NCI-H1694 (cell line): ENCODE measurements around the gene MLN.

Experiments used
- DNase-seq: peaks from one replicate; lab custom pipeline; 2025; lab: John Stamatoyannopoulos, UW

Gene MLN

GRCh38 chr6:33803571-33804053 is at the start of gene MLN:
Gene MLN, minus strand, starts transcription at chr6:33804003. Its CDS starts 2,840 bp downstream, at chr6:33801163.
- DNase-seq, result no peak

- DNase-seq, result no peak
Measured at GRCh38 chr6:33853026-33853425, 49.2 kb upstream of the MLN start.

- DNase-seq, result no peak
Measured at GRCh38 chr6:33851959-33852358, 48.2 kb upstream of the MLN start.

- peak; percentile 57 for DNase-seq
Measured at GRCh38 chr6:33850869-33851541, 47.2 kb upstream of the MLN start.

- DNase-seq, result no peak
Measured at GRCh38 chr6:33850296-33850695, 46.5 kb upstream of the MLN start.

GRCh38 chr6:33849500-33850075 is 45.8 kb upstream of the MLN start:
- no peak for DNase-seq

- DNase-seq, result peak; percentile 67
Measured at GRCh38 chr6:33848484-33848883, 44.7 kb upstream of the MLN start.

GRCh38 chr6:33847867-33848266 is 44.1 kb upstream of the MLN start:
- DNase-seq, result no peak

GRCh38 chr6:33847078-33847477 is 43.3 kb upstream of the MLN start:
- DNase-seq, result no peak

- no peak for DNase-seq
Measured at GRCh38 chr6:33846226-33846625, 42.4 kb upstream of the MLN start.

- no peak for DNase-seq
Measured at GRCh38 chr6:33845031-33845745, 41.4 kb upstream of the MLN start.

- DNase-seq, result no peak
Measured at GRCh38 chr6:33843131-33844121, 39.6 kb upstream of the MLN start.

GRCh38 chr6:33841868-33842267 is 38.1 kb upstream of the MLN start:
- DNase-seq, result no peak

GRCh38 chr6:33841070-33841469 is 37.3 kb upstream of the MLN start:
- DNase-seq, result no peak

- DNase-seq, result no peak
Measured at GRCh38 chr6:33840048-33840926, 36.5 kb upstream of the MLN start.

- DNase-seq, result no peak
Measured at GRCh38 chr6:33839399-33840047, 35.7 kb upstream of the MLN start.

GRCh38 chr6:33838983-33839382 is 35.2 kb upstream of the MLN start:
- DNase-seq, result no peak

- no peak for DNase-seq
Measured at GRCh38 chr6:33837971-33838665, 34.3 kb upstream of the MLN start.

GRCh38 chr6:33836806-33837469 is 33.1 kb upstream of the MLN start:
- no peak for DNase-seq
